ENCODE data around the gene TEDC2. TPM values are rescaled to one million over a fixed set of nuclear protein-coding genes. Genes with fewer than 3 reads are reported as not detected.
A peak's percentile ranks its signal among the peaks of the same experiment; 100 is the strongest.

The TEDC2 gene
- total and polyA plus RNA-seq, 5 donors from 2014 or later, result 0.41 to 1.4 (median 0.67) TPM; not detected in 2

- Histone ChIP-seq H3K4me1 (ENCODE audit: control insufficient read depth, insufficient read depth, low read length, poor library complexity, severe bottlenecking) (peaks cover 39% of the 10 kb centered on the region), H3K27me3 (ENCODE audit: control insufficient read depth, insufficient read depth, low read length) (no peaks in the 10 kb centered on the region), H3K4me3 (ENCODE audit: low read depth, low read length) (no peak overlapping the region), H3K27ac (ENCODE audit: insufficient read depth, low read length, poor library complexity, severe bottlenecking) (peak overlapping the region; percentile 97), H3K9me3 (ENCODE audit: control insufficient read depth in 2 of 2, low read length in 2 of 2) (no peaks in the 10 kb centered on the region), H3K36me3 (ENCODE audit: control insufficient read depth, insufficient read depth, low read length) (no peaks in the 10 kb centered on the region)
- Mint-ChIP-seq H3K4me1 (peaks cover 19 to 49% (median 28%) of the 10 kb centered on the region in 4 donors), H3K27me3 (peaks cover 11% of the 10 kb centered on the region), H3K9me3 (no peaks in the 10 kb centered on the region), H3K27ac (peak overlapping the region; percentile 90 to 99 (median 93)), H3K4me3 (peak overlapping the region; percentile 83 to 95 (median 92)), H3K36me3 (peaks cover 11% of the 10 kb centered on the region)
- peak in 1 of 3 donors; percentile 22 for DNase-seq
- no peak for ATAC-seq (ENCODE audit: low read depth in 2 of 2)
Measured at GRCh38 chr16:2512735-2513404, 53.0 kb downstream of the TEDC2 start.

GRCh38 chr16:2513405-2514332 is 53.8 kb downstream of the TEDC2 start, which contains the start of gene ATP6V0C:
ATP6V0C (plus strand) TSS chr16:2513952; CDS start chr16:2514104, 152 bp downstream.
- peaks cover 19 to 56% (median 31%) of the 10 kb centered on the region in 4 donors for H3K4me1 Mint-ChIP-seq
- peak within 1 kb of the TSS; percentile 95 to 99 (median 95) for H3K27ac Mint-ChIP-seq

More at GRCh38 chr16:2513405-2514332, 53.8 kb downstream of the TEDC2 start, which contains the start of gene ATP6V0C:
- DNase-seq, result peak; percentile 88 to 95 (median 93)
- peak; percentile 89 to 90 for ATAC-seq (ENCODE audit: low read depth in 2 of 2)
- Histone ChIP-seq H3K4me1 (ENCODE audit: control insufficient read depth, insufficient read depth, low read length, poor library complexity, severe bottlenecking) (peaks cover 45% of the 10 kb centered on the region), H3K36me3 (ENCODE audit: control insufficient read depth, insufficient read depth, low read length) (no peaks in the 10 kb centered on the region), H3K27ac (ENCODE audit: insufficient read depth, low read length, poor library complexity, severe bottlenecking) (peak within 1 kb of the TSS; percentile 97), H3K27me3 (ENCODE audit: control insufficient read depth, insufficient read depth, low read length) (no peaks in the 10 kb centered on the region), H3K9me3 (ENCODE audit: control insufficient read depth in 2 of 2, low read length in 2 of 2) (no peaks in the 10 kb centered on the region), H3K4me3 (ENCODE audit: low read depth, low read length) (peak within 1 kb of the TSS; percentile 83)
- H3K9me3 Mint-ChIP-seq, result no peaks in the 10 kb centered on the region
- H3K27me3 Mint-ChIP-seq, result peaks cover 11% of the 10 kb centered on the region
- H3K36me3 Mint-ChIP-seq, result peaks cover 11% of the 10 kb centered on the region
- peak within 1 kb of the TSS; percentile 91 to 96 (median 96) for H3K4me3 Mint-ChIP-seq

Other genes starting within 250 kb of the TEDC2 start
- gene BRICD5, start 249.2 kb upstream of the TEDC2 start, total RNA-seq, result 10.9 TPM
- gene BRICD5, start 249.2 kb upstream of the TEDC2 start, polyA plus RNA-seq, result under 1 TPM in 2 of 4 donors, not detected in 2; 0.08 to 0.33 TPM
- gene PGP, start 245.3 kb upstream of the TEDC2 start, total RNA-seq, result 14.2 TPM
- gene PGP, start 245.3 kb upstream of the TEDC2 start, polyA plus RNA-seq, result 10 to 100 TPM in 2 of 4 donors, 1 to 10 TPM in 2; 6.1 to 13.4 (median 8.8) TPM
- gene E4F1, start 236.5 kb upstream of the TEDC2 start, total RNA-seq, result 38.7 TPM
- gene E4F1, start 236.5 kb upstream of the TEDC2 start, polyA plus RNA-seq, result 10 to 100 TPM; 11.6 to 15.7 (median 14.4) TPM
- 0.37 TPM for gene DNASE1L2, start 223.7 kb upstream of the TEDC2 start, total RNA-seq
- not detected for gene DNASE1L2, start 223.7 kb upstream of the TEDC2 start, polyA plus RNA-seq
- 23.4 TPM for gene ECI1, start 208.5 kb upstream of the TEDC2 start, total RNA-seq
- gene ECI1, start 208.5 kb upstream of the TEDC2 start, polyA plus RNA-seq, result 10 to 100 TPM; 49.0 to 62.8 (median 56.2) TPM
- gene RNPS1, start 192.0 kb upstream of the TEDC2 start, total RNA-seq, result 189 TPM
- 100 to 1,000 TPM; 189 to 230 (median 218) TPM for gene RNPS1, start 192.0 kb upstream of the TEDC2 start, polyA plus RNA-seq
- gene ABCA3, start 119.4 kb upstream of the TEDC2 start, total RNA-seq, result 5.1 TPM
- gene ABCA3, start 119.4 kb upstream of the TEDC2 start, polyA plus RNA-seq, result 1 to 10 TPM; 1.1 to 2.2 (median 2.0) TPM
- 6.8 TPM for gene CCNF, start 30.7 kb upstream of the TEDC2 start, total RNA-seq
- gene CCNF, start 30.7 kb upstream of the TEDC2 start, polyA plus RNA-seq, result 1 to 10 TPM; 3.3 to 6.9 (median 5.8) TPM
- not detected for gene NTN3, start 11.2 kb downstream of the TEDC2 start, total RNA-seq
- not detected for gene NTN3, start 11.2 kb downstream of the TEDC2 start, polyA plus RNA-seq
- 5.8 TPM for gene TBC1D24, start 15.0 kb downstream of the TEDC2 start, total RNA-seq
- gene TBC1D24, start 15.0 kb downstream of the TEDC2 start, polyA plus RNA-seq, result 1 to 10 TPM in 3 of 4 donors, under 1 TPM in 1; 0.84 to 1.6 (median 1.2) TPM
- gene ATP6V0C, start 53.8 kb downstream of the TEDC2 start, total RNA-seq, result 188 TPM
- gene ATP6V0C, start 53.8 kb downstream of the TEDC2 start, polyA plus RNA-seq, result 10 to 100 TPM; 62.1 to 83.4 (median 68.6) TPM
- 239 TPM for gene AMDHD2, start 60.3 kb downstream of the TEDC2 start, total RNA-seq
- 10 to 100 TPM; 18.3 to 19.5 (median 18.7) TPM for gene AMDHD2, start 60.3 kb downstream of the TEDC2 start, polyA plus RNA-seq
- gene CEMP1, start 71.3 kb downstream of the TEDC2 start, total RNA-seq, result 0.27 TPM
- 1 to 10 TPM; 3.0 to 3.8 (median 3.7) TPM for gene CEMP1, start 71.3 kb downstream of the TEDC2 start, polyA plus RNA-seq
- 57.4 TPM for gene PDPK1, start 77.9 kb downstream of the TEDC2 start, total RNA-seq
- 10 to 100 TPM; 28.0 to 33.7 (median 30.2) TPM for gene PDPK1, start 77.9 kb downstream of the TEDC2 start, polyA plus RNA-seq
- gene KCTD5, start 222.4 kb downstream of the TEDC2 start, total RNA-seq, result 24.1 TPM
- 10 to 100 TPM; 17.5 to 26.4 (median 21.9) TPM for gene KCTD5, start 222.4 kb downstream of the TEDC2 start, polyA plus RNA-seq